Panc1 (cell line): ENCODE results near the gene CCDC70. TPM values are rescaled to one million over a fixed set of nuclear protein-coding genes. Genes with fewer than 3 reads are reported as not detected.

Source experiments
- ATAC-seq: fragments of 200-7000 bp; cut with Tn5 transposase; 2 replicates; pipeline ENCODE4 v1.9.1; 2020; ENCODE audit warnings: mild to moderate bottlenecking, moderate library complexity
- BruUV-seq: library from RNA; stranded (reverse); fragments of 400-500 nt; replicated peaks from 2 replicates; lab custom pipeline; 2021; lab: Mats Ljungman, UMichigan
- CTCF ChIA-PET: fragments of 300-600 bp; sonication (Branson Sonifier 250); formaldehyde crosslinking; loops from one replicate; lab custom pipeline; 2022; ENCODE audit warnings: antibody characterized with exemption; lab: Charles Lee
- POLR2A ChIA-PET: fragments of 300-600 bp; sonication (Branson Sonifier 250); formaldehyde crosslinking; loops from one replicate; lab custom pipeline; 2022; ENCODE audit warnings: antibody characterized with exemption; lab: Charles Lee
- DNase-seq: peaks from one replicate; pipeline ENCODE4 v3.0.0-alpha.2; 2010; ENCODE audit warnings: low read depth, low spot score
- H3K27ac ChIP-seq: 2 replicates; pipeline ENCODE4 v1.5.1; 2011; ENCODE audit warnings: mild to moderate bottlenecking, low read length, inconsistent platforms
- H3K27me3 ChIP-seq: fragments of 200-500 bp; sonication (Bioruptor generic); 2 replicates; pipeline ENCODE4 v1.6.0; 2014; ENCODE audit warnings: low read length, inconsistent platforms; ENCODE audit not compliant: control insufficient read depth, insufficient read depth
- H3K36me3 ChIP-seq: fragments of 200-500 bp; sonication (Bioruptor generic); 2 replicates; pipeline ENCODE4 v1.5.1; 2014; ENCODE audit warnings: inconsistent platforms, mild to moderate bottlenecking, low read length, moderate library complexity; ENCODE audit not compliant: control insufficient read depth, insufficient read depth
- H3K4me1 ChIP-seq: 2 replicates; pipeline ENCODE4 v1.5.1; 2011; ENCODE audit warnings: inconsistent platforms, mild to moderate bottlenecking, low read length, moderate library complexity; ENCODE audit not compliant: control insufficient read depth, insufficient read depth
- H3K4me3 ChIP-seq, 2 experiments: 2 replicates each; pipeline ENCODE4 v1.5.1; 2011 to 2012; ENCODE audit warnings: low read depth in 2 of 2, low read length in 2 of 2, mild to moderate bottlenecking in 2 of 2, inconsistent platforms in 1 of 2, moderate library complexity in 1 of 2
- H3K9me3 ChIP-seq: fragments of 200-500 bp; sonication (Bioruptor generic); 2 replicates; pipeline ENCODE4 v1.5.1; 2014; ENCODE audit warnings: low read depth, mild to moderate bottlenecking, inconsistent platforms, low read length, moderate library complexity; ENCODE audit not compliant: control insufficient read depth, insufficient read depth
- CTCF ChIP-seq: fragments of 450-650 bp; IDR thresholded peaks from 2 replicates; pipeline ENCODE4 v1.5.1; 2017; ENCODE audit warnings: mild to moderate bottlenecking
- POLR2AphosphoS5 ChIP-seq: IDR thresholded peaks from 2 replicates; pipeline ENCODE4 v1.6.1; 2012; ENCODE audit warnings: mild to moderate bottlenecking, low read depth, low read length, moderate library complexity
- REST ChIP-seq, 2 experiments: IDR thresholded peaks; 2 replicates each; pipeline ENCODE4 v1.6.1; 2011 to 2012; ENCODE audit warnings: low read depth in 2 of 2, control low read depth in 1 of 2, low read length in 1 of 2, mild to moderate bottlenecking in 1 of 2, moderate library complexity in 1 of 2; ENCODE audit not compliant: insufficient read depth in 1 of 2
- SIN3A ChIP-seq: IDR thresholded peaks from 2 replicates; pipeline ENCODE4 v1.6.1; 2012; ENCODE audit warnings: low read depth, mild to moderate bottlenecking, low read length, moderate library complexity, borderline replicate concordance; ENCODE audit not compliant: insufficient read depth
- TCF7L2 ChIP-seq: IDR thresholded peaks from 2 replicates; pipeline ENCODE4 v1.6.1; 2011; ENCODE audit warnings: mild to moderate bottlenecking, low read depth, low read length, inconsistent platforms
- in situ Hi-C: cut with HindIII; loops from 2 replicates; pipeline ENCODE4 v1.10.0; 2016; ENCODE audit warnings: low sequenced_read_pairs, low pct_unique_long_range_greater_than_20kb
- intact Hi-C: fragments of 100-400 bp; cut with micrococcal nuclease; formaldehyde crosslinking; loops from one replicate; pipeline ENCODE4 v1.10.0; 2022; ENCODE audit not compliant: unreplicated experiment
- total RNA-seq: library from RNA; stranded (reverse); gene quantifications from one replicate; pipeline ENCODE4 v1.2.1, GENCODE V29; 2021; ENCODE audit not compliant: unreplicated experiment

CCDC70 gene
- total RNA-seq, 1 experiment from 2014 or later: not detected

- POLR2A ChIA-PET: no interaction called here
- no peaks in the 10 kb centered on the region for H3K9me3 ChIP-seq
- no peak for ATAC-seq
- no peaks in the 10 kb centered on the region for H3K4me1 ChIP-seq
- intact Hi-C loops (no loop called here), in situ Hi-C loops (no loop called here)
- no peak for DNase-seq
- TF ChIP-seq SIN3A (no peak), TCF7L2 (no peak), POLR2AphosphoS5 (no peak), REST (IDR thresholded peaks at IDR 0.05; ENCODE audit: insufficient read depth in 1 of 2, low read depth in 2 of 2, low read length in 1 of 2) (no peak), CTCF (no peak)
- BruUV-seq: no TSS peak
- no peaks in the 10 kb centered on the region for H3K36me3 ChIP-seq
- CTCF ChIA-PET: no interaction called here
- H3K4me3 ChIP-seq: no peak overlapping the region
- no peaks in the 10 kb centered on the region for H3K27me3 ChIP-seq
- no peak overlapping the region for H3K27ac ChIP-seq
These were observed 5.3 kb downstream of the CCDC70 start for GRCh38 chr13:51867062-51867461.

DNA sequence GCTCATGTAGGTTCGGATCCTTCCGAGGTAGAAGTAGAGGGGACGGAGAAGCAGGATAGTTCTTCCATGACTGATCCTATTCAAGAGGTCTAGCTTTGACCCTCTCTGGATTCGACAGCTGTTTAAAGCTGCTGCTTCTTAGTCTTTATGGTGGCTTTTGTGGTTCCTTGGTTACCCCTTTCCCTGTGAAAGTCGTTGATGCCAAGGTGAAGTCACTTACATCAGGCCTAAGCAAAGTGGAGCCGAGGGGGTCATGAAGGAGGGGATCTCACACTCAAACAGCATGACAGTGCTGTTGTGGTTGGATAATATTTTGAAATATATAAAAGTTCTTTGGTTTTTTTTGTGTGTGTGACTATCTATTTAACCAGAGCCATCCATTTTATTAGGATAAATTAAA, 8.1 kb downstream of the CCDC70 start:
- CTCF ChIA-PET: no interaction called here

More for the DNA sequence above, 8.1 kb downstream of the CCDC70 start:
- Histone ChIP-seq H3K9me3 (no peaks in the 10 kb centered on the region), H3K27me3 (no peaks in the 10 kb centered on the region), H3K4me1 (no peaks in the 10 kb centered on the region), H3K27ac (no peak overlapping the region), H3K36me3 (no peaks in the 10 kb centered on the region), H3K4me3 (no peak overlapping the region)
- TF ChIP-seq REST (IDR thresholded peaks at IDR 0.05; ENCODE audit: insufficient read depth in 1 of 2, low read depth in 2 of 2, low read length in 1 of 2) (no peak), SIN3A (no peak), POLR2AphosphoS5 (no peak), TCF7L2 (no peak), CTCF (no peak)
- ATAC-seq: no peak
- intact Hi-C loops (no loop called here), in situ Hi-C loops (no loop called here)
- no peak for DNase-seq
- BruUV-seq: no TSS peak
- POLR2A ChIA-PET: no interaction called here
